Brain microvascular endothelial cell (primary cell): ENCODE measurements around the gene PLXNA2.

Source experiments
- DNase-seq: peaks from one replicate; pipeline ENCODE4 v3.0.0-alpha.2; 2020
- H3K27ac ChIP-seq: fragments of 250-450 bp; sonication (Bioruptor Pico); 2 replicates; pipeline ENCODE4 v1.5.1; 2020; ENCODE audit warnings: mild to moderate bottlenecking, moderate library complexity
- H3K27me3 ChIP-seq: fragments of 250-450 bp; sonication (Bioruptor Pico); replicated peaks from 2 replicates; pipeline ENCODE4 v1.5.1; 2020; ENCODE audit warnings: mild to moderate bottlenecking
- H3K36me3 ChIP-seq: fragments of 250-450 bp; sonication (Bioruptor Pico); replicated peaks from 2 replicates; pipeline ENCODE4 v1.5.1; 2020; ENCODE audit warnings: mild to moderate bottlenecking
- H3K4me3 ChIP-seq: 2 replicates; pipeline ENCODE4 v1.5.1; 2011; ENCODE audit warnings: low read depth, mild to moderate bottlenecking, control low read depth, low read length, moderate library complexity
- in situ Hi-C: cut with HindIII; loops from 2 replicates; pipeline ENCODE4 v1.10.0; 2017; ENCODE audit warnings: low sequenced_read_pairs, low pct_ligation_motif_present
- TF ChIP-seq, protein P1 (sequence below): IDR thresholded peaks from 2 replicates; pipeline ENCODE4 v1.5.1; 2011; ENCODE audit warnings: low read depth, mild to moderate bottlenecking, moderate library complexity, low read length, control low read depth, inconsistent platforms; ENCODE audit errors: missing control alignments

PLXNA2 gene

DNA sequence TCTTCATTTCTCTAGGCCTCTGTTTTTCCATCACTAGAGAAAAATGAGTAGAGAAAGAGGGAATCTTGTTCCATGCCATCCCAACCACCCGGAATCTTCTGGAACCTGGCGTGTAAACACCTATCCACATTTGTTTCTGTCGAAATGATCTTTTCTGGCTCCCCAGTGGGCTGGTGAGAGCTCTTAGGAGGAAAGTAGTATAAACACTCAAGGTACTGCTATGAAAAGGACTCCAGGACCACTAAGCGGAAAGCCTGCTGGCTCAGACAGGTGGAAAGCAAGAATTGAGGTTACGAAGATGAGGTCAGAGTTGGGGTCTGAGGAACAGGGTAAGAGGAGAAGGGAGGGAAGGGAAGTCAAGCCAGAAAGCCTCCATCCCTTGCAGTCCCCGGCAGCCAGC lies 90.8 kb downstream of the PLXNA2 start:
- TF ChIP-seq, protein P1, sequence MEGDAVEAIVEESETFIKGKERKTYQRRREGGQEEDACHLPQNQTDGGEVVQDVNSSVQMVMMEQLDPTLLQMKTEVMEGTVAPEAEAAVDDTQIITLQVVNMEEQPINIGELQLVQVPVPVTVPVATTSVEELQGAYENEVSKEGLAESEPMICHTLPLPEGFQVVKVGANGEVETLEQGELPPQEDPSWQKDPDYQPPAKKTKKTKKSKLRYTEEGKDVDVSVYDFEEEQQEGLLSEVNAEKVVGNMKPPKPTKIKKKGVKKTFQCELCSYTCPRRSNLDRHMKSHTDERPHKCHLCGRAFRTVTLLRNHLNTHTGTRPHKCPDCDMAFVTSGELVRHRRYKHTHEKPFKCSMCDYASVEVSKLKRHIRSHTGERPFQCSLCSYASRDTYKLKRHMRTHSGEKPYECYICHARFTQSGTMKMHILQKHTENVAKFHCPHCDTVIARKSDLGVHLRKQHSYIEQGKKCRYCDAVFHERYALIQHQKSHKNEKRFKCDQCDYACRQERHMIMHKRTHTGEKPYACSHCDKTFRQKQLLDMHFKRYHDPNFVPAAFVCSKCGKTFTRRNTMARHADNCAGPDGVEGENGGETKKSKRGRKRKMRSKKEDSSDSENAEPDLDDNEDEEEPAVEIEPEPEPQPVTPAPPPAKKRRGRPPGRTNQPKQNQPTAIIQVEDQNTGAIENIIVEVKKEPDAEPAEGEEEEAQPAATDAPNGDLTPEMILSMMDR: no peak
- Histone ChIP-seq H3K36me3 (no peaks in the 10 kb centered on the region), H3K27ac (no peak overlapping the region), H3K4me3 (no peak overlapping the region), H3K27me3 (no peaks in the 10 kb centered on the region)
- in situ Hi-C loops: no loop called here
- DNase-seq: no peak

DNA sequence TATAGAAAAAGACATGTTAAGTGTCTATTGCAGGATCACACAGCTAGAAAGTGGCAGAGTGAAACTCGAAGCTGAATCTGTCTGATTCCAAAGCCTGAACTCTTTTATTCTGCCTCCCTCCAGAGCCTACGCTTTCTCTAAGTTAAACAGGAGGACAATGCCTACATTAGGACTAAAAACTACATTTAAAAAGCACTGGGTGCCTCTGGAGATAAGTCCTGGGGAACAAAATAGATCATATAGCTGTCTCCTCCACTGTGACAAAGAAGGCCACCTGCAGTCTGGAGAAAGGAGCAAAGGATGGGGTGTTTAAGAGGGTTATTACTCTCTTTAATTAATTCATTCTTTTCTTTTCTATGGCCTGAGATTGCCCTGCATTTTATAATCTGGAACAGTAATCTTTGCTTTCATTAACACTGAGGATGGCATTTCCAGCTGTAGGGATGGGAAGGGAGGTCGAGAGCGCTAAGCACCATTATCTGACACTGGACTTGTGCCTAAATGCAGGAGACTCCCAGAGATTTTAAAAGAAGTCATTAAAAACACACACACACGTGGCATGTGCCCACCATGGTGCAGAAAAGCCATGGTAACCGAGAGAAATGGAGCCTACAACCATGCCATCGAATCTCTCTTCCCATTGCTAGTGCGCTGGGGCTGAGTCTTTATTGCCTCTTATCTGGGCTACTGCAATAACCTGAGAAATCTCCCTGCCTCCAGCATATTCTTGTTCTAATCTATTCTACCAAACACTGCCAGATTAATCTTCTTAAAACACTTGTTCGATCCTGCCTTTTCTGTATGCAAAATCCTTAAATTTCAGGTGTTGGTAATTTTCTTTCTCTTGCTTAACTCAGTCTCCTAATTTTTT lies 92.2 kb downstream of the PLXNA2 start:
- H3K27ac ChIP-seq: no peak overlapping the region
- TF ChIP-seq, protein P1: no peak
- H3K4me3 ChIP-seq: no peak overlapping the region
- H3K27me3 ChIP-seq: no peaks in the 10 kb centered on the region
- in situ Hi-C loops: no loop called here
- H3K36me3 ChIP-seq: no peaks in the 10 kb centered on the region
- no peak for DNase-seq

GRCh38 chr1:208150833-208151458 lies 93.2 kb downstream of the PLXNA2 start:
- Histone ChIP-seq H3K36me3 (no peaks in the 10 kb centered on the region), H3K27me3 (no peaks in the 10 kb centered on the region), H3K27ac (no peak overlapping the region), H3K4me3 (no peak overlapping the region)
- no peak for DNase-seq
- TF ChIP-seq, protein P1: no peak
- in situ Hi-C loops: no loop called here

- in situ Hi-C loops: no loop called here
- peak; percentile 11 for DNase-seq
- Histone ChIP-seq H3K27me3 (no peaks in the 10 kb centered on the region), H3K36me3 (no peaks in the 10 kb centered on the region), H3K27ac (no peak overlapping the region), H3K4me3 (no peak overlapping the region)
- TF ChIP-seq, protein P1: no peak
Observed at GRCh38 chr1:208149776-208150514, 94.2 kb downstream of the PLXNA2 start.

DNA sequence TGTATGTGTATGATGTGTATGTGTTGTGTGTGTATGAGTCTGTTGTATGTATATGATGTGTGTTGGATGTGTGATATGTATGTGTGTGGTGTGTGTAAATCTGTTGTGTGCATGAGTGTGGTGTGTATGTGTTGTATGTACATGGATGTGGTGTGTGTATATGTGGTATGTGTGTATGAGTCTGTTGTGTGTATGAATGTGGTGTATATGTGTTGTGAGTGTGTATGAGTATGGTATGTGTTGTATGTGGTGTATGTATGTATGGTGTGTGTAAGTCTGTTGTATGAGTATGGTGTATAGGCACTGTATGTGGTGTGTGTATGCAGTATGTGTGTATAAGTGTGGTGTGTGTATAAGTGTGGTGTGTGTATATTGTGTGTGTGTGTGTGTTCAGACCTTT lies 95.0 kb downstream of the PLXNA2 start:
- H3K27ac ChIP-seq: no peak overlapping the region
- no peaks in the 10 kb centered on the region for H3K36me3 ChIP-seq
- no peak for DNase-seq
- no peak overlapping the region for H3K4me3 ChIP-seq
- TF ChIP-seq, protein P1: no peak
- in situ Hi-C loops: no loop called here
- H3K27me3 ChIP-seq: no peaks in the 10 kb centered on the region
